Panc1 (cell line): ENCODE data around the gene PCCA. TPM values are rescaled to one million over a fixed set of nuclear protein-coding genes. Genes with fewer than 3 reads are reported as not detected.
"Not testable (repeated sequence)": the region's sequence is repeated elsewhere in the genome, so short reads cannot be mapped to it uniquely, and the experiment has no call there.

Experiments used
- ATAC-seq: fragments of 200-7000 bp; cut with Tn5 transposase; 2 replicates; pipeline ENCODE4 v1.9.1; 2020; ENCODE audit warnings: mild to moderate bottlenecking, moderate library complexity
- BruUV-seq: library from RNA; stranded (reverse); fragments of 400-500 nt; replicated peaks from 2 replicates; lab custom pipeline; 2021; lab: Mats Ljungman, UMichigan
- CTCF ChIA-PET: fragments of 300-600 bp; sonication (Branson Sonifier 250); formaldehyde crosslinking; loops from one replicate; lab custom pipeline; 2022; ENCODE audit warnings: antibody characterized with exemption; lab: Charles Lee
- POLR2A ChIA-PET: fragments of 300-600 bp; sonication (Branson Sonifier 250); formaldehyde crosslinking; loops from one replicate; lab custom pipeline; 2022; ENCODE audit warnings: antibody characterized with exemption; lab: Charles Lee
- DNase-seq: peaks from one replicate; pipeline ENCODE4 v3.0.0-alpha.2; 2010; ENCODE audit warnings: low read depth, low spot score
- H3K27ac ChIP-seq: 2 replicates; pipeline ENCODE4 v1.5.1; 2011; ENCODE audit warnings: mild to moderate bottlenecking, low read length, inconsistent platforms
- H3K27me3 ChIP-seq: fragments of 200-500 bp; sonication (Bioruptor generic); 2 replicates; pipeline ENCODE4 v1.6.0; 2014; ENCODE audit warnings: low read length, inconsistent platforms; ENCODE audit not compliant: control insufficient read depth, insufficient read depth
- H3K36me3 ChIP-seq: fragments of 200-500 bp; sonication (Bioruptor generic); 2 replicates; pipeline ENCODE4 v1.5.1; 2014; ENCODE audit warnings: inconsistent platforms, mild to moderate bottlenecking, low read length, moderate library complexity; ENCODE audit not compliant: control insufficient read depth, insufficient read depth
- H3K4me1 ChIP-seq: 2 replicates; pipeline ENCODE4 v1.5.1; 2011; ENCODE audit warnings: inconsistent platforms, mild to moderate bottlenecking, low read length, moderate library complexity; ENCODE audit not compliant: control insufficient read depth, insufficient read depth
- H3K4me3 ChIP-seq, 2 experiments: 2 replicates each; pipeline ENCODE4 v1.5.1; 2011 to 2012; ENCODE audit warnings: low read depth in 2 of 2, low read length in 2 of 2, mild to moderate bottlenecking in 2 of 2, inconsistent platforms in 1 of 2, moderate library complexity in 1 of 2
- H3K9me3 ChIP-seq: fragments of 200-500 bp; sonication (Bioruptor generic); 2 replicates; pipeline ENCODE4 v1.5.1; 2014; ENCODE audit warnings: low read depth, mild to moderate bottlenecking, inconsistent platforms, low read length, moderate library complexity; ENCODE audit not compliant: control insufficient read depth, insufficient read depth
- CTCF ChIP-seq: fragments of 450-650 bp; IDR thresholded peaks from 2 replicates; pipeline ENCODE4 v1.5.1; 2017; ENCODE audit warnings: mild to moderate bottlenecking
- POLR2AphosphoS5 ChIP-seq: IDR thresholded peaks from 2 replicates; pipeline ENCODE4 v1.6.1; 2012; ENCODE audit warnings: mild to moderate bottlenecking, low read depth, low read length, moderate library complexity
- SIN3A ChIP-seq: IDR thresholded peaks from 2 replicates; pipeline ENCODE4 v1.6.1; 2012; ENCODE audit warnings: low read depth, mild to moderate bottlenecking, low read length, moderate library complexity, borderline replicate concordance; ENCODE audit not compliant: insufficient read depth
- TCF7L2 ChIP-seq: IDR thresholded peaks from 2 replicates; pipeline ENCODE4 v1.6.1; 2011; ENCODE audit warnings: mild to moderate bottlenecking, low read depth, low read length, inconsistent platforms
- in situ Hi-C: cut with HindIII; loops from 2 replicates; pipeline ENCODE4 v1.10.0; 2016; ENCODE audit warnings: low sequenced_read_pairs, low pct_unique_long_range_greater_than_20kb
- intact Hi-C: fragments of 100-400 bp; cut with micrococcal nuclease; formaldehyde crosslinking; loops from one replicate; pipeline ENCODE4 v1.10.0; 2022; ENCODE audit not compliant: unreplicated experiment
- total RNA-seq: library from RNA; stranded (reverse); gene quantifications from one replicate; pipeline ENCODE4 v1.2.1, GENCODE V29; 2021; ENCODE audit not compliant: unreplicated experiment
- TF ChIP-seq, protein P1 (sequence below), 2 experiments: IDR thresholded peaks; 2 replicates each; pipeline ENCODE4 v1.6.1; 2011 to 2012; ENCODE audit warnings: low read depth in 2 of 2, control low read depth in 1 of 2, low read length in 1 of 2, mild to moderate bottlenecking in 1 of 2, moderate library complexity in 1 of 2; ENCODE audit not compliant: insufficient read depth in 1 of 2

PCCA gene
- total RNA-seq, 1 experiment from 2014 or later = 14.7 TPM

DNA sequence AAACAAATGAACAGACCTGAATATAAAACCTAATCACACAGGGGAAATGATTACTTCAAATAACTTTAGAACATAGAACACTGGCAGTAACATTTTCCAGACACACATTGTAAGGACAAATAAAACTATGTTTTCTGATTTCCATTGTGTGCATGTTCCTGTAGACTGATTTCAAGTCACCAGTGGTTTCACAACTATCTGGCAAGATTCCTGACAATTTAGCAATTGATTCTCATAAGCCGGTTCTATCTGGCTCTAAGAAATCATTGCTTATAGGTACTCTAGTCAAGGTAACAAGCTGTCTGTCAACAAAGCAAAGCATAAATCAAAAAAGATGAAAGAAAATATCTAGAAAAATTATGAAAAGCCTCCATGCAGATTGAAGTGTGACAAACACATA is 19.6 kb upstream of the PCCA start:
- CTCF ChIA-PET = no interaction called here

DNA sequence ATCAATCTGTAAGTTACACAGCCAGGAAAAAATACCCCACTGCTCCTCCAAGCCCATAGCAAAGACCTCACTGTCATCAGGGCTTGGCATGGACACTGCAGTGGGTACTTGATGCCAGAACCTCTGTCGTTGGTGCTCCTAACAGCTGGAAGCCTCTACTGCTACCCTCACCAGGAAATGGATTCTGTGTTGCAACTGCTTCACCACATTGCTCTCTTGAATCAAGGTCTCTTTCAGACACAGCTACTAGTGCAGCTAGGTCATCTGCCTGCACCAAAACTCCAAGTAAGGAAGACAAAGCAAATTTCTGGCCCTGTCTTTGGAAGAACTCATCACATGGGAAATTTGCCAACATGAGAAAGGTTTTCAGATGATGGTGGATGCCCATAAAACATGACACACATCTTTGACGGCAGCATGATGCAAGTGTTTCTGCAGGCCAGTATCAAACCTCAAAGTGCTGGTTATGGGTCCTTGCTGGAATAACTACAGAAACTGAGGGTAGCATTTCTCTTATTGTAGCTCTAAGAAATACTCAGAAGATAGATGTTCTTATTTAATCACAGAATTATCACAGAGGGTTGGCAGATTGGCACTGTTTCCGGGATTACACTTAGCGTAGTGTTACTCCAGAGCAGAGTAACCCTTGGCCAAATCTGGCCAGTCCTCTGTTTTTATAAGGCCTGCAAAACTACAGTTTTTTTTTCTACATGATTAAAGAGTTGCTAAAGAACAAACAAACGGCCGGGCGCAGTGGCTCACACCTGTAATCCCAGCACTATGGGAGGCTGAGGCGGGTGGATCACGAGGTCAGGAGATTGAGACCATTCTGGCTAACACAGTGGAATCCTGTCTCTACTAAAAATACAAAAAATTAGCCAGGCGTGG is 12.9 kb upstream of the PCCA start:
- TF ChIP-seq, protein P1, sequence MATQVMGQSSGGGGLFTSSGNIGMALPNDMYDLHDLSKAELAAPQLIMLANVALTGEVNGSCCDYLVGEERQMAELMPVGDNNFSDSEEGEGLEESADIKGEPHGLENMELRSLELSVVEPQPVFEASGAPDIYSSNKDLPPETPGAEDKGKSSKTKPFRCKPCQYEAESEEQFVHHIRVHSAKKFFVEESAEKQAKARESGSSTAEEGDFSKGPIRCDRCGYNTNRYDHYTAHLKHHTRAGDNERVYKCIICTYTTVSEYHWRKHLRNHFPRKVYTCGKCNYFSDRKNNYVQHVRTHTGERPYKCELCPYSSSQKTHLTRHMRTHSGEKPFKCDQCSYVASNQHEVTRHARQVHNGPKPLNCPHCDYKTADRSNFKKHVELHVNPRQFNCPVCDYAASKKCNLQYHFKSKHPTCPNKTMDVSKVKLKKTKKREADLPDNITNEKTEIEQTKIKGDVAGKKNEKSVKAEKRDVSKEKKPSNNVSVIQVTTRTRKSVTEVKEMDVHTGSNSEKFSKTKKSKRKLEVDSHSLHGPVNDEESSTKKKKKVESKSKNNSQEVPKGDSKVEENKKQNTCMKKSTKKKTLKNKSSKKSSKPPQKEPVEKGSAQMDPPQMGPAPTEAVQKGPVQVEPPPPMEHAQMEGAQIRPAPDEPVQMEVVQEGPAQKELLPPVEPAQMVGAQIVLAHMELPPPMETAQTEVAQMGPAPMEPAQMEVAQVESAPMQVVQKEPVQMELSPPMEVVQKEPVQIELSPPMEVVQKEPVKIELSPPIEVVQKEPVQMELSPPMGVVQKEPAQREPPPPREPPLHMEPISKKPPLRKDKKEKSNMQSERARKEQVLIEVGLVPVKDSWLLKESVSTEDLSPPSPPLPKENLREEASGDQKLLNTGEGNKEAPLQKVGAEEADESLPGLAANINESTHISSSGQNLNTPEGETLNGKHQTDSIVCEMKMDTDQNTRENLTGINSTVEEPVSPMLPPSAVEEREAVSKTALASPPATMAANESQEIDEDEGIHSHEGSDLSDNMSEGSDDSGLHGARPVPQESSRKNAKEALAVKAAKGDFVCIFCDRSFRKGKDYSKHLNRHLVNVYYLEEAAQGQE (IDR thresholded peaks at IDR 0.05; ENCODE audit: insufficient read depth in 1 of 2, low read depth in 2 of 2, low read length in 1 of 2) = no peak
- TF ChIP-seq SIN3A (no peak), TCF7L2 (no peak), POLR2AphosphoS5 (no peak), CTCF (no peak)
- Histone ChIP-seq H3K27ac (no peak overlapping the region), H3K4me1 (no peaks in the 10 kb centered on the region), H3K4me3 (no peak overlapping the region), H3K36me3 (no peaks in the 10 kb centered on the region), H3K9me3 (no peaks in the 10 kb centered on the region), H3K27me3 (no peaks in the 10 kb centered on the region)
- in situ Hi-C loops = no loop called here
- POLR2A ChIA-PET = no interaction called here
- no peak for DNase-seq
- no peak for ATAC-seq
- CTCF ChIA-PET = no interaction called here
- intact Hi-C loops = no loop called here
- BruUV-seq = no TSS peak

More for the DNA sequence above, 19.6 kb upstream of the PCCA start:
- DNase-seq = no peak
- BruUV-seq = no TSS peak
- H3K4me1 ChIP-seq = no peaks in the 10 kb centered on the region
- in situ Hi-C loops (no loop called here), intact Hi-C loops (no loop called here)
- no peak overlapping the region for H3K27ac ChIP-seq
- H3K36me3 ChIP-seq = no peaks in the 10 kb centered on the region
- no peak overlapping the region for H3K4me3 ChIP-seq
- POLR2A ChIA-PET = interaction anchor here (0.6 kb wide), 1 partner anchor 99 kb away, joined by 4 read pairs; no protein-coding TSS in a partner anchor
- no peak for ATAC-seq
- no peaks in the 10 kb centered on the region for H3K9me3 ChIP-seq
- TF ChIP-seq CTCF = no peak
- no peaks in the 10 kb centered on the region for H3K27me3 ChIP-seq

GRCh38 chr13:100079003-100079402 is 9.9 kb upstream of the PCCA start:
- H3K4me3 ChIP-seq, POLR2A ChIA-PET, in situ Hi-C loops, H3K4me1 ChIP-seq, CTCF ChIA-PET, BruUV-seq, H3K9me3 ChIP-seq, ATAC-seq, H3K27ac ChIP-seq, DNase-seq, intact Hi-C loops, H3K27me3 ChIP-seq, H3K36me3 ChIP-seq: not testable (repeated sequence)

- H3K36me3 ChIP-seq, H3K27ac ChIP-seq, in situ Hi-C loops, H3K4me3 ChIP-seq, POLR2A ChIA-PET, H3K9me3 ChIP-seq, intact Hi-C loops, BruUV-seq, H3K4me1 ChIP-seq, H3K27me3 ChIP-seq, DNase-seq, ATAC-seq, CTCF ChIA-PET: not testable (repeated sequence)
Observed at GRCh38 chr13:100083401-100083800, 5.5 kb upstream of the PCCA start.
